Heart left ventricle (tissue), 16 donors: ENCODE measurements around the gene SLC25A42. TPM values are rescaled to one million over a fixed set of nuclear protein-coding genes. Genes with fewer than 3 reads are reported as not detected.
A peak's percentile ranks its signal among the peaks of the same experiment; 100 is the strongest.

Experiments
- ATAC-seq, 4 donors: fragments of 200-7000 bp; cut with Tn5 transposase; one replicate each; pipeline ENCODE4 v1.9.1; 2020 to 2022; ENCODE audit warnings: moderate library complexity in 4 of 4, mild to moderate bottlenecking in 3 of 4, moderate number of reproducible peaks in 1 of 4
- DNase-seq, 5 donors: peaks; one replicate each; pipeline ENCODE4 v3.0.0-alpha.2; 2020
- H3K27ac ChIP-seq, 12 donors: fragments of 200-600 bp; sonication (generic) in 4 of 12; one replicate each; pipeline versions ENCODE4 v1.5.0 to v1.8.0; 2016 to 2022; ENCODE audit warnings: mild to moderate bottlenecking in 2 of 12
- H3K27me3 ChIP-seq, 9 donors: fragments of 200-600 bp; sonication (generic) in 2 of 9; one replicate each; pipeline versions ENCODE4 v1.5.1 to v1.8.0; 2016 to 2022; ENCODE audit warnings: mild to moderate bottlenecking in 3 of 9
- H3K36me3 ChIP-seq, 9 donors: fragments of 200-600 bp; sonication (generic) in 2 of 9; one replicate each; pipeline versions ENCODE4 v1.5.0 to v1.8.0; 2018 to 2022; ENCODE audit warnings: mild to moderate bottlenecking in 2 of 9
- H3K4me1 ChIP-seq, 12 donors: fragments of 200-600 bp; sonication (generic) in 4 of 12; one replicate each; pipeline versions ENCODE4 v1.5.0 to v1.8.0; 2016 to 2022; ENCODE audit warnings: mild to moderate bottlenecking in 3 of 12
- H3K4me3 ChIP-seq, 12 donors: fragments of 200-600 bp; sonication (generic) in 4 of 12; one replicate each; pipeline versions ENCODE4 v1.5.0 to v1.8.0; 2017 to 2022; ENCODE audit warnings: mild to moderate bottlenecking in 9 of 12, moderate library complexity in 4 of 12
- H3K9me3 ChIP-seq, 12 donors: fragments of 200-600 bp; sonication (generic) in 4 of 12; one replicate each; pipeline versions ENCODE4 v1.5.0 to v1.8.0; 2016 to 2022; ENCODE audit warnings: mild to moderate bottlenecking in 1 of 12
- POLR2A ChIP-seq, 2 donors: fragments of 450-650 bp; IDR thresholded peaks; one replicate each; pipeline ENCODE4 v1.6.1; 2017; ENCODE audit warnings: antibody characterized with exemption in 2 of 2, mild to moderate bottlenecking in 2 of 2, moderate library complexity in 2 of 2
- whole genome bisulfite sequencing, 4 donors: extraction: QIAGEN DNeasy Blood & Tissue Kit in 2 of 4; methylation state at CpG; one replicate each; pipeline versions ENCODE4 v1.1.5 to v1.1.7; 2013 to 2018; 5-methylcytosine and 5-hydroxymethylcytosine counted together
- intact Hi-C, 10 donors: fragments of 100-400 bp; cut with DNase I; formaldehyde crosslinking; loops; one replicate each; pipeline versions ENCODE4 v1.11.1 to v1.14.2; 2022
- polyA plus RNA-seq, 2 donors: library from polyadenylated mRNA; stranded (reverse); fragments of 200-250 nt; gene quantifications; one replicate each; pipeline ENCODE4 v1.2.3, GENCODE V29; 2013
- total RNA-seq, 9 donors: library from RNA; depleted of rRNA in 2 of 9; stranded (reverse); fragments of >200 nt in 2 of 9; fragmentation: NEBNext Ultra II Directional in 3 of 9; extraction: Animal tissue kit (Norgen Biotek cat#: 25700) in 3 of 9; gene quantifications; one replicate each; pipeline versions ENCODE4 v1.1.0 to v1.2.4, GENCODE V29; 2016 to 2023
- TF ChIP-seq, protein P1 (sequence below), 12 donors: fragments of 200-600 bp; sonication (generic) in 4 of 12; IDR thresholded peaks; one replicate each; pipeline versions ENCODE4 v1.5.0 to v1.8.0; 2018 to 2022; ENCODE audit warnings: antibody characterized with exemption in 12 of 12, mild to moderate bottlenecking in 5 of 12
- donor health status: ischemic (EF 13 %, LVEDD 7.1; RV severe dilation, severe dysfunction).
- donor health status: healthy with polysubstance abuse.
- donor health status: DM: no; HTN: yes; CAD: no.
- donor health status: DM: no; HTN: no; CAD: no.
- donor health status: ischemic (EF 25% LVEDD 6.9; RV normal size, moderate dysfunction).
- donor health status: ischemic (EF 25% LVEDD 5.7; RV mildly dilated, moderate dysfunction).
- donor health status: healthy.
- donor health status: DM: yes; HTN: yes; CAD: no.
- donor health status: ischemic (EF 35%, LVEDD 5.7; RV mildly dilated, moderate dysfunction).
- donor health status: nonischemic (EF 11% LVEDD 7.7; RV severe dilation, severe dysfunction).
- donor health status: DM: yes; HTN: yes; CAD: no.
- donor health status: PGD.
- donor health status: ischemic (EF 29% LVEDD 5.4; RV normal size, mild dysfunction).
- donor health status: nonischemic (EF 23%, LVEDD 6.1; RV moderate dilation, normal function).

Gene SLC25A42
- total and polyA plus RNA-seq, 11 donors = 15.6 to 28.0 (median 17.9) TPM

DNA sequence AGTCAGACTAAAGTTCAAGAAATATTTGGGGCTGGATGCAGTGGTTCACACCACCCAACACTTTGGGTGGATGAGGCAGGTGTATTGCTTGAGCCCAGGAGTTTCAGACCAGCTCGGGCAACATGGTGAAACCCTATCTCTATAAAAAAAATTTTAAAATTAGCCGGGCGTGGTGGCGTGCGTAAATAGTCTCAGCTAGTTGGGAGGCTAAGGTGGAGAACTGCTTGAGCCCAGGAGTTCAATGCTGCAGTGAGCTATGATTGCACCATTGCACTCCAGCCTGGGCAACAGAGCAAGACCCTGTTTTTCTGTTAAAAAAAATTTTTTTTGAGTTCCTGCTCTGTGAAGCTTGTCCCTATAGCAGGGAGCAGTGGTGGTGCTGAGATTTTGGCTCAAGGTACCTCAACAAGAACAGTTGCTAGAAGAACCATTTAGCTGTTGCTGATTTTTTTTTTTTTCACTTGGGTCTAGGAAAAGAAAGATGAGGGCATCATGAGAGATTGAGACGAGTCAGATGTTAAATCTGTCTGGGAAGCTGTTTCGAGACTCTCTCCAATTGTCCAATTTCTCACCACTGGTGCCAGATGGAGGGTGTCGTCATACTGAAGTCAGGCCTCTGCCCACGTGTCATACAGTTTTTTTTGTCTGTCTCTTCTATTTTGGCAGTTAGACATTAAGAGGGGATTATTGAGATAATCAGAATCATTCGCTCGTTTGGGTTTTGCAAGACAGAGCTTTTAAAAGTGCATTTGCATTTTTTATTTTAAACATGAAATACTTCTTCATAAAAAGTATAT is 3.7 kb downstream of the SLC25A42 start:
- H3K36me3 ChIP-seq = no peaks in the 10 kb centered on the region
- WGBS, 4 donors = 66 to 84% (median 70%) methylated on average over 11 of the region's 11 CpGs
- peak overlapping the region in 2 of 12 donors; percentile 17 to 18 for H3K27ac ChIP-seq
- H3K27me3 ChIP-seq = no peaks in the 10 kb centered on the region
- intact Hi-C loops = no loop called here
- H3K9me3 ChIP-seq = no peaks in the 10 kb centered on the region
- H3K4me3 ChIP-seq = no peak overlapping the region
- ATAC-seq (no peak), DNase-seq (peak in 1 of 5 donors; percentile 38)
- TF ChIP-seq, protein P1, sequence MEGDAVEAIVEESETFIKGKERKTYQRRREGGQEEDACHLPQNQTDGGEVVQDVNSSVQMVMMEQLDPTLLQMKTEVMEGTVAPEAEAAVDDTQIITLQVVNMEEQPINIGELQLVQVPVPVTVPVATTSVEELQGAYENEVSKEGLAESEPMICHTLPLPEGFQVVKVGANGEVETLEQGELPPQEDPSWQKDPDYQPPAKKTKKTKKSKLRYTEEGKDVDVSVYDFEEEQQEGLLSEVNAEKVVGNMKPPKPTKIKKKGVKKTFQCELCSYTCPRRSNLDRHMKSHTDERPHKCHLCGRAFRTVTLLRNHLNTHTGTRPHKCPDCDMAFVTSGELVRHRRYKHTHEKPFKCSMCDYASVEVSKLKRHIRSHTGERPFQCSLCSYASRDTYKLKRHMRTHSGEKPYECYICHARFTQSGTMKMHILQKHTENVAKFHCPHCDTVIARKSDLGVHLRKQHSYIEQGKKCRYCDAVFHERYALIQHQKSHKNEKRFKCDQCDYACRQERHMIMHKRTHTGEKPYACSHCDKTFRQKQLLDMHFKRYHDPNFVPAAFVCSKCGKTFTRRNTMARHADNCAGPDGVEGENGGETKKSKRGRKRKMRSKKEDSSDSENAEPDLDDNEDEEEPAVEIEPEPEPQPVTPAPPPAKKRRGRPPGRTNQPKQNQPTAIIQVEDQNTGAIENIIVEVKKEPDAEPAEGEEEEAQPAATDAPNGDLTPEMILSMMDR (IDR thresholded peaks at IDR 0.05) = no peak
- TF ChIP-seq POLR2A (IDR thresholded peaks at IDR 0.05) = no peak
- H3K4me1 ChIP-seq = peaks cover 0 to 47% (median 39%) of the 10 kb centered on the region in 12 donors

DNA sequence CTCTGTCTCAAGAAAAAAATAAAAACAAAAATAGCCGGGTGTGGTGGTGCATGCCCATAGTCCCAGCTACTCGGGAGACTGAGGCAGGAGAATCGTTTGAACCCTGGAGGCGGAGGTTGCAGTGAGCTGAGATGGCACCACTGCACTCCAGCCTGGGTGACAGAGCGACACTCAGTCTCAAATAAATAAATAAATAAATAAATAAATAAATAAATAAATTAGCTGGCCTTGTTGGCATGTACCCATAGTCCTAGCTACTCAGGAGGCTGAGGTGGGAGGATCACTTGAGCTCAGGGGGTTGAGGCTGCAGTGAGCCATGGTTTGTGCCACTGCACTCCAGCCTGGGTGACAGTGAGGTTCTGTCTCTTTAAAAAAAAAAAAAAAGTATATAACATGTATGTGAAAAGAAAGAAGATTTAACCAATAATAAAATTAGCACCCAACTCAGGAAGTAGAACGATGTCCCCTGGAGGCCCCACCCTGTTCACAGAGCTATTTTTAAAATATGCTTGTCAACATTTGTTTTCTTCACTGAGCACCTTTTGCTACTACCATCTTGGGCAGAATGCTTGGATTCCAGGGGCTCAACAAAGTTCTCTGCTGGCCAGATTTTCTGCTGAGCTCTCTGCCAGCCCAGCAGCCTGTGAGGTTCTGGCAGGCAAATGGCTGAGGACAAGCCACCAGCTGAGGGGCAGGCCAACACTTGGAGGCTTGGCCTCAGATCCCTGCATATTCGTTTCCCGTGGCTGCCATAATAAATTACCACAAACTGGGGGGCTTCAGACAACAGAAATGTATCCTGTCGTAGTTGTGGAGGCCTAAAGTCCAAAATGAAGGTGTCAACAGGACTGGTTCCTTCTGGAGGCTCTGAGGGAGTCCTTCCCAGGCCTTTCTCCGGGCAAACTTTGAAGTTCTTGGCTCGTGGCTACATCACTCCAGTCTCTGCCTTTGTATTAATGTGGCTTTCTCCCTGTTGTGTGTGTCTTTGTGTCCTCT is 5.2 kb downstream of the SLC25A42 start:
- TF ChIP-seq POLR2A (IDR thresholded peaks at IDR 0.05) = no peak
- TF ChIP-seq, protein P1 (IDR thresholded peaks at IDR 0.05) = no peak
- Histone ChIP-seq H3K4me3 (no peak overlapping the region), H3K4me1 (peaks cover 0 to 45% (median 33%) of the 10 kb centered on the region in 12 donors)

DNA sequence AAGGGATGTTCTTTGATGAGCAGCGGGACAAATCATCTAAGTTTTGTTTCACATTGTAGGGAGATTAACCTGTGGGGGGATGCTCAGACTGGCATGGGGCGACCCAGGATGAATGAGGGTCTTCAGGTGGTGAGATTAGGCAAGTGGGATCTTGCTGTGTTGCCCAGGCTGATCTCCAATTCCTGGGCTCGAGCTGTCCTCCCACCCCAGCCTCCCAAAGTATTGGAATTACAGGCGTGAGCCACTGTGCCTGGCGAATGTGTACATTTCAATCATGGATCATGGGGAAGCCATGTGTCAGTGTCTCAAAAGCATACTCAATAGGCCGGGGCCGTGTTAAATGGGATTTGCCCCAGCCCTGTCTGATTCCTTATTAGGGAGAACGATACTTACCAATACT is 8.1 kb downstream of the SLC25A42 start:
- intact Hi-C loops = no loop called here
- DNase-seq (no peak), ATAC-seq (no peak)
- no peak overlapping the region for H3K4me3 ChIP-seq
- TF ChIP-seq POLR2A (IDR thresholded peaks at IDR 0.05) = no peak
- TF ChIP-seq, protein P1 (IDR thresholded peaks at IDR 0.05) = no peak
- H3K27ac ChIP-seq = no peak overlapping the region
- H3K36me3 ChIP-seq = peaks cover 0 to 8% (median 2%) of the 10 kb centered on the region in 9 donors
- H3K27me3 ChIP-seq = no peaks in the 10 kb centered on the region
- H3K9me3 ChIP-seq = no peaks in the 10 kb centered on the region
- 92 to 97% (median 95%) methylated on average over 8 of the region's 8 CpGs for WGBS, 4 donors
- peaks cover 0 to 31% (median 19%) of the 10 kb centered on the region in 12 donors for H3K4me1 ChIP-seq

More for the DNA sequence above, 5.2 kb downstream of the SLC25A42 start:
- 69 to 71% (median 70%) methylated on average over 11 of the region's 11 CpGs for WGBS, 4 donors
- H3K27me3 ChIP-seq = no peaks in the 10 kb centered on the region
- no peaks in the 10 kb centered on the region for H3K9me3 ChIP-seq
- ATAC-seq (no peak), DNase-seq (no peak)
- peaks cover 0 to 2% (median 0%) of the 10 kb centered on the region in 9 donors for H3K36me3 ChIP-seq
- H3K27ac ChIP-seq = peak overlapping the region in 10 of 12 donors; percentile 1 to 68 (median 42)
- intact Hi-C loops = no loop called here
